ENCODE results near the gene ZIC5.

Gene ZIC5

GRCh38 chr13:99976575-99976974, 5.0 kb upstream of the ZIC5 start:
- DNase-seq (ENCODE audit: low read depth in 4 of 4, low spot score in 1 of 4): no peak

- no peak for DNase-seq (ENCODE audit: low read depth in 4 of 4, low spot score in 1 of 4)
These were observed 4.1 kb upstream of the ZIC5 start for GRCh38 chr13:99975626-99976025.

GRCh38 chr13:99974939-99975561, 3.5 kb upstream of the ZIC5 start:
- DNase-seq (ENCODE audit: low read depth in 4 of 4, low spot score in 1 of 4): no peak

GRCh38 chr13:99974296-99974938, 2.9 kb upstream of the ZIC5 start:
- no peak for DNase-seq (ENCODE audit: low read depth in 4 of 4, low spot score in 1 of 4)

GRCh38 chr13:99973808-99974185, 2.2 kb upstream of the ZIC5 start:
- no peak for DNase-seq (ENCODE audit: low read depth in 4 of 4, low spot score in 1 of 4)

GRCh38 chr13:99973163-99973807, 1.7 kb upstream of the ZIC5 start:
- DNase-seq (ENCODE audit: low read depth in 4 of 4, low spot score in 1 of 4): no peak

GRCh38 chr13:99972190-99972731, 694 bp upstream of the ZIC5 start:
- DNase-seq (ENCODE audit: low read depth in 4 of 4, low spot score in 1 of 4): no peak

GRCh38 chr13:99970651-99971575, 654 bp downstream of the ZIC5 start:
- no peak for DNase-seq (ENCODE audit: low read depth in 4 of 4, low spot score in 1 of 4)

GRCh38 chr13:99969919-99970650, 1.5 kb downstream of the ZIC5 start:
- DNase-seq (ENCODE audit: low read depth in 4 of 4, low spot score in 1 of 4): no peak

- no peak for DNase-seq (ENCODE audit: low read depth in 4 of 4, low spot score in 1 of 4)
These were observed 2.1 kb downstream of the ZIC5 start for GRCh38 chr13:99969453-99969918.

- no peak for DNase-seq (ENCODE audit: low read depth in 4 of 4, low spot score in 1 of 4)
These were observed 2.8 kb downstream of the ZIC5 start for GRCh38 chr13:99968521-99969452.

- DNase-seq (ENCODE audit: low read depth in 4 of 4, low spot score in 1 of 4): no peak
These were observed 3.6 kb downstream of the ZIC5 start for GRCh38 chr13:99967869-99968520.

GRCh38 chr13:99967498-99967868, 4.1 kb downstream of the ZIC5 start:
- DNase-seq (ENCODE audit: low read depth in 4 of 4, low spot score in 1 of 4): no peak

- no peak for DNase-seq (ENCODE audit: low read depth in 4 of 4, low spot score in 1 of 4)
These were observed 5.3 kb downstream of the ZIC5 start for GRCh38 chr13:99966064-99966805.

GRCh38 chr13:99965329-99966000, 6.1 kb downstream of the ZIC5 start:
- no peak for DNase-seq (ENCODE audit: low read depth in 4 of 4, low spot score in 1 of 4)

GRCh38 chr13:99963816-99964339, 7.7 kb downstream of the ZIC5 start:
- no peak for DNase-seq (ENCODE audit: low read depth in 4 of 4, low spot score in 1 of 4)

- DNase-seq (ENCODE audit: low read depth in 4 of 4, low spot score in 1 of 4): no peak
These were observed 9.3 kb downstream of the ZIC5 start for GRCh38 chr13:99962242-99962641.
